AG08395 (cell line): ENCODE measurements around the gene CLDN20.
"Not testable (repeated sequence)": the region's sequence is repeated elsewhere in the genome, so short reads cannot be mapped to it uniquely, and the experiment has no call there.

ENCODE experiments used
- DNase-seq: peaks from one replicate; pipeline ENCODE4 v3.0.0; 2012; ENCODE audit warnings: mixed read lengths, low spot score

The CLDN20 gene

DNA sequence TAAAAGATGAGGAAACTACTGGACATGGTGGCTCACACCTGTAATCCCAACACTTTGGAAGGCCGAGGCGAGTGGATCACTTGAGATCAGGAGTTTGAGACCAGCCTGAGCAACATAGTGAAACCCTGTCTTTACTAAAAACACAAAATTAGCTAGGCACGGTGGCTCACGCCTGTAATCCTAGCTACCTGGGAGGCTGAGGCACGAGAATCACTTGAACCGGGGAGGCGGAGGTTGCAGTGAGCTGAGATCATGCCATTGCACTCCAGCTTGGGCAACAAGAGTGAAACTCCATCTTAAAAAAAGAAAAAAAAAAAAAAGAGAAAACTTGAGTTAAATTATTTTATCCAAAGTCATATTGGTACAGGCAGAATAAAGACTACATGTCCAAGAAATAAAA lies 49.1 kb downstream of the CLDN20 start:
- DNase-seq, result not testable (repeated sequence)

- no peak for DNase-seq
These were observed 49.8 kb downstream of the CLDN20 start for GRCh38 chr6:155313602-155314091.

GRCh38 chr6:155314092-155314772 lies 50.4 kb downstream of the CLDN20 start, which contains the start of gene TFB1M:
Gene TFB1M, minus strand, starts transcription at chr6:155314484. Its CDS starts 56 bp downstream, at chr6:155314428.
- DNase-seq, result peak; percentile 96

DNA sequence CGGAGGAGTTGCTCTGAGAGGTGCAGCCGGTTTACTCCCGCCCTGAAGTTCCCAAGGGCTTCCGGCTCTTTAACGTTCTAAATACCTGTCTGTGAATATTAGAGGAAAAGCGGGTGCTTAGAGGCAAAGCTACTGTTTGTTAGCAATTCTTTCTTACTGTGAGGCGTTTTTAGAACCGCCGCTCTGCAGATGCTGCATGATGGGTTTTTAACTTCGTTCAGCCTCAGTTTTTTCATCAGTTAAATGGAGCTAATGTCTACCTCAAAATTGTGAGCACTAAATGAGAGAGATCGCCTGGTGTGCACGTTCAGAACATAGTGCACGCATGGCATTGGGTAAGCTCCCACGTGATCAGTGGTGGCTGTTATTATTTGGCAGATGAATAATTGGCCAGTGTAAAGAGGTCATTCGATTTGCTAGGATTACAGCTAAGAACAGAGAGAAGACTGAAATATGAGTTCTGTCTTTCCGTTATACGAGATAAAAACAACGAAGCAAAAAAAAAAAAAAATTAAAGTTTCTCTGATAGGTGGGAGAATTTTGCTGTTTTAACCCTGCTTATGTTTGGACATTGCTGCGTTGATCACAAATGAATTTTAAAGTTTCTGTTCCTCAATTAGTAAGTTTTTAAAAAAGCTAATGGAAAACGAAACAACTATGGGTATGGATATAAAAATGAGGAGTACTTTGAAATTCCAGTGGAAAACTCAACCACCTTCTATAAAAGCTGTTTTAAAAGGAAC lies 51.1 kb downstream of the CLDN20 start:
- peak; percentile 63 for DNase-seq

DNA sequence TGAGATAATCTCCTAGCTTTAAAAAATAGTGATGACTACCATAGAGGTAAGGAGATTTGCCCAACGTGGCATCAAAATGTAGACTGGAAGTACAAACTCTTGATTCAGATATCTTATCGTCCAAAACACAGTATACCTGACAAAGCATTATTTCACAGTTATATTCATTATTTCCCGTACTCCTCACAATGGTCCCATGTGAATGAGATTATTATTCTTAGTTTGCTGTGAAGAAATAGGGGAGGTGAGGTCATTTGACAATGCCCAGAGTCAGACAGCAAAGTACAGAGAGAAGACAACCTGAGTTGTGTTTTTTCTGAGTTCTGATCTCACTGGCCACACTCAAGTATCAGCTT lies 51.7 kb downstream of the CLDN20 start:
- DNase-seq, result no peak

- no peak for DNase-seq
These were observed 52.6 kb downstream of the CLDN20 start for GRCh38 chr6:155316419-155316818.

DNA sequence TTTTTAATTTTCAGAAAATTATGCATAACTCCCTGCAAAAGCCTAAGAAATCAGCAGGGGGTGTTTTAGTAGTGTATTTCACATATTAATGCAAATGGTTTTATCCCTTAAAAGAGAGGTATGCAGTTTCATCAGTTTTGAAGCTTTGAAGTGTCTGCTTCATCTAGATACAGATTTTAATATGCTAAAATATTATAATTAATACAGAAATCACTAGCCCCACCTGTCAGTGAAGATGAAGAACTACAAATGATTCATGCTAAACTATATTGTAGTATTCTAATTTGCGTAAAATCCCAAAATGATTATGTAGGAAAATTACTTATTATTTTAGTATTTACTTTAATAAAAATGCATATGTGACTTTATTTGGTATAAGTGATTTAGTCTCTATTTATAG lies 53.4 kb downstream of the CLDN20 start:
- no peak for DNase-seq

DNA sequence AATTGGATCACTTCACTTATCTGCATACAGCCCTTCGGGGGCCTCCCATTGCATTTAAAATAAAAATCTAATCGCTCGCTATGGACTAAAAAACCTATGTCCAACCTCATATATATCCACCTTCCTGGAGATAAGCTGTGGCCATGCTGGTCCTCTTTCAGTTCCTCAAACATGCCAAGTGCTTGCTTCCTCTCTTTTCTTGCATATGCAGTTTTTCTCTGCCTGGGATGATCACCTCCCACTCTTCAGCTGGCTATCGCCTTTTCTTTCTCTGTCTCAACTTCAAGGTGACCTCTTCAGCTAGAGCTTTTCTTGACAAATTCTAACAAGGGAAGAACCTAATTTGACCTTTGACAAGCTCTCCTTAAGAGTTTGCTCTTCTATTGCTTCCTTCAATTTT lies 56.1 kb downstream of the CLDN20 start:
- DNase-seq, result no peak

- DNase-seq, result no peak
These were observed 60.4 kb downstream of the CLDN20 start for GRCh38 chr6:155324172-155324571.

DNA sequence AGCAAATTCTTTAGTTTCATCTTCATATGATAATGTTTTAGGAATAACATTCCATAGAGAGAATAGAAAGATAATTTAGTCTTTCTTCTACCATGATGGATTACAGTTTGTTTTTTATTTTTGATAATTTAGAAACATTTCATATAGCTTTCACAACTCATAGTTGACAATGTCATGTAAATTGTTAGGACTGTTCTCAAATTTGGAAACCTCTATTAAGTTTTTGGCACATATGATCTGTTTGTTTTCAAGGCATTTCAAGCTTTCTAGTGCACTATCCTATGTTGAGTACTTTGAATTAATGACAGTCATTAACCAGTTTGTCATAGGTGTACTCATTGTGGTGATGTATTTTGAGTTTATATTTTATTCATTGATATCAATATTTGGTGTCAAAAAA lies 61.2 kb downstream of the CLDN20 start:
- DNase-seq, result no peak

DNA sequence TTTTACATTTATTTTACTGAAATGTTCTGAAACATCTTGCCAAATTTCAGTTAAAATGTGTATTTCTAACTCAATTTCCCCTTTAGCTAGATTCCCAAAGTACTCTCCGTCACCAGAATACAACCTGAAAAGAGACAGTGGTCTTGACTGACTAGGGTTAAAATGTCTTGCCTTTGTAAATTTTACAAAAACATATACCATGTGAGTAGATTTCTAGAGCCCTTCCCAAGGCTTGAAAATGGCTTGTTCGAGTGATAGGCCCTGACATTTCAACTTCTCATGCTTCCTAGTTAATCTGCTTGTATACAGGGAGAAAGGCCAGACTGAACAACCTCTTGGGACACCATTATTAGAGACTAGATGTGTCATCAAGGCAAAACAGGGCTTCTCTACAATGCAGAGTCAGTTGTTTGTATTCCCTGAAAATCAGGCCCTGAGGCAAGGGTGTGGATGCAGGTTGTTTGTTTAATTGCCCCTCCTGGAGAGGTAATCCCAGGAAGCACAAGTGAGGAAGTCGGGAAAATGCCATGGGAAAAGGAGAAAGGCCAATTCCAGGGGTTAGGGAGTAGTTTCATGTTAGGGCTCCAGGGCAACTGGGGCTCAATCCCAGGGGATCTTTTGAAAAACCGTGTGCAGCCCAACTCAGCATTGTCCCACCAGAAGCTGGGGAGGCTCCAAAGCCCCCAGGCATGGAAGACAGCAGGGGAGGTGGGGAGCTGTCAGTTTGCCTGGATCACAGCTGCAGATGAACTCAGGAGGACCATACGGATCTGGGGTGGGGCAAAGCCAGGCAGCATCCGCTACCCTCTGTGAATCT lies 62.1 kb downstream of the CLDN20 start:
- no peak for DNase-seq
